CD4-positive, alpha-beta T cell (primary cell): ENCODE results near the gene TAF4. TPM values are rescaled to one million over a fixed set of nuclear protein-coding genes. Genes with fewer than 3 reads are reported as not detected.

ENCODE experiments used
- ATAC-seq: fragments of 200-7000 bp; cut with Tn5 transposase; one replicate; pipeline ENCODE4 v1.10.0; 2022; ENCODE audit warnings: mild to moderate bottlenecking; ENCODE audit not compliant: poor library complexity
- CTCF ChIA-PET: fragments of 350-600 bp; sonication (Branson Sonifier 250); formaldehyde crosslinking; loops from one replicate; lab custom pipeline; 2021; ENCODE audit warnings: antibody characterized with exemption, inconsistent platforms; lab: Charles Lee
- POLR2A ChIA-PET: fragments of 350-600 bp; sonication (Branson Sonifier 250); formaldehyde crosslinking; loops from one replicate; lab custom pipeline; 2021; ENCODE audit warnings: antibody characterized with exemption, inconsistent platforms; lab: Charles Lee
- DNase-seq, 14 experiments: peaks; one replicate each; pipeline ENCODE4 v3.0.0-alpha.2; 2013 to 2020; ENCODE audit warnings: mixed read lengths in 2 of 14
- H3K27ac ChIP-seq, 2 donors: one replicate each; pipeline versions ENCODE4 v1.5.1 to v1.7.0; 2013; ENCODE audit warnings: low read length in 2 of 2, low read depth in 1 of 2, mild to moderate bottlenecking in 1 of 2
- H3K27me3 ChIP-seq, 2 experiments: 1 replicate in 1 of 2; 2 replicates in 1 of 2; pipeline versions ENCODE4 v1.6.1 to v1.7.0; 2013; ENCODE audit warnings: low read length in 2 of 2, control low read depth in 1 of 2, mild to moderate bottlenecking in 1 of 2, moderate library complexity in 1 of 2; ENCODE audit not compliant: insufficient read depth in 2 of 2, control insufficient read depth in 1 of 2
- H3K36me3 ChIP-seq: one replicate; pipeline ENCODE4 v1.6.1; 2013; ENCODE audit warnings: low read length, control low read depth; ENCODE audit not compliant: insufficient read depth
- H3K4me1 ChIP-seq: one replicate; pipeline ENCODE4 v1.6.1; 2013; ENCODE audit warnings: low read length, control low read depth; ENCODE audit not compliant: insufficient read depth
- H3K4me3 ChIP-seq: one replicate; pipeline ENCODE4 v1.5.1; 2013; ENCODE audit warnings: mild to moderate bottlenecking, low read length, moderate library complexity
- H3K9me3 ChIP-seq, 2 experiments: 1 replicate in 1 of 2; 2 replicates in 1 of 2; pipeline versions ENCODE4 v1.6.1 to v1.7.0; 2013; ENCODE audit warnings: low read length in 2 of 2, mild to moderate bottlenecking in 2 of 2, control low read depth in 1 of 2, moderate library complexity in 1 of 2; ENCODE audit not compliant: control insufficient read depth in 1 of 2, insufficient read depth in 1 of 2
- H3K27ac Mint-ChIP-seq: one replicate; pipeline ENCODE4 v1.8.0; 2020; ENCODE audit warnings: mixed read lengths
- H3K27me3 Mint-ChIP-seq: one replicate; pipeline ENCODE4 v1.8.0; 2021; ENCODE audit warnings: mixed read lengths
- H3K36me3 Mint-ChIP-seq: one replicate; pipeline ENCODE4 v1.8.0; 2021; ENCODE audit warnings: low read depth, mixed read lengths
- H3K4me1 Mint-ChIP-seq: one replicate; pipeline ENCODE4 v1.8.0; 2021; ENCODE audit warnings: low read depth, mixed read lengths
- H3K4me3 Mint-ChIP-seq: one replicate; pipeline ENCODE4 v1.8.0; 2020; ENCODE audit warnings: mild to moderate bottlenecking, mixed read lengths
- H3K9me3 Mint-ChIP-seq: one replicate; pipeline ENCODE4 v1.8.0; 2020; ENCODE audit warnings: mixed read lengths
- intact Hi-C, 2 experiments: fragments of 100-400 bp; cut with DNase I in 1 of 2; cut with micrococcal nuclease in 1 of 2; formaldehyde crosslinking; loops; one replicate each; pipeline versions ENCODE4 v1.15.1 to v1.9.0; 2023 to 2025; cut with DNase I, micrococcal nuclease
- total RNA-seq, 174 experiments: library from RNA in 2 of 174; stranded (reverse) in 2 of 174; gene quantifications; one replicate each; pipeline ENCODE4 v1.2.3 and lab custom pipeline; 2021 to 2026
- TF ChIP-seq, protein P1 (sequence below): fragments of 200-600 bp; IDR thresholded peaks from one replicate; pipeline ENCODE4 v1.8.0; 2022; ENCODE audit warnings: antibody characterized with exemption, mild to moderate bottlenecking

Gene TAF4
- total RNA-seq, 2 experiments from 2014 or later = 11.1 to 12.5 TPM

DNA sequence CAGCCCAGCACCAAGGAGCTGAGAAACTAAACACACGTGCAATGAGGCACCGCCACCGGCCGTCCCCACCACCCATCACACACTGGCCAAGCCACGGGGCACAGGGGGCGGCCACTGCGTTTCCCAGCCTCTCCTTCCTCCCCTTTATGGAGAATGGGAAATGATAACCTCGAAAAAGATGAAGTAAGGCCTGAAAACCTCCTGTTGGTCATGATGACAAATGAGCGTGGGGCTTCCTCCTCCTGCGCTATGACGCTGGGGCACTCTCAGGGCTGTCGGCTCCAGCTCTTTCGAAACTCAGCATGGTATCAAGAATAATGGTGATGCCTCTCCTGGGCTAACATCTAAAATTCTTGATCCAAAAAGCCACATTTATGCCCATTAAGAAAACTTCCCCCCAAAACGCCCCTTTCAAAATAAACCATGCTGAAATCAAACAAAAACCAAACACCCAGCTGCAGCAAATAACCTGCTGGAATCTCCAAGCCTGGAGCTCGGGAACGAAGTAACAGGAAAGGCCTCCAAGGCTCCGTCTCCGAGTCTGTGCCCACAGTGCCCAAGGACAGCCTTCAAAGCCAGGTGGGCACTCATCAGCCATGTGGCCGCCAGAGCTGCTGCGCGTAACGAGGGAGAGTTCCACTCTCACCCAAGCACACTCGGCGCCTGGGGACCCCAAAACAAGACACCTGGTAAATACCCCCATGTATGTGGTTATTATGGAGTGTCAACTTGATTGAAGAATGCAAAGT is 50.0 kb downstream of the TAF4 start:
- ChIA-PET CTCF (no interaction called here), POLR2A (no interaction called here)
- no peaks in the 10 kb centered on the region for H3K9me3 ChIP-seq
- peaks cover 13% of the 10 kb centered on the region for H3K36me3 ChIP-seq
- TF ChIP-seq, protein P1, sequence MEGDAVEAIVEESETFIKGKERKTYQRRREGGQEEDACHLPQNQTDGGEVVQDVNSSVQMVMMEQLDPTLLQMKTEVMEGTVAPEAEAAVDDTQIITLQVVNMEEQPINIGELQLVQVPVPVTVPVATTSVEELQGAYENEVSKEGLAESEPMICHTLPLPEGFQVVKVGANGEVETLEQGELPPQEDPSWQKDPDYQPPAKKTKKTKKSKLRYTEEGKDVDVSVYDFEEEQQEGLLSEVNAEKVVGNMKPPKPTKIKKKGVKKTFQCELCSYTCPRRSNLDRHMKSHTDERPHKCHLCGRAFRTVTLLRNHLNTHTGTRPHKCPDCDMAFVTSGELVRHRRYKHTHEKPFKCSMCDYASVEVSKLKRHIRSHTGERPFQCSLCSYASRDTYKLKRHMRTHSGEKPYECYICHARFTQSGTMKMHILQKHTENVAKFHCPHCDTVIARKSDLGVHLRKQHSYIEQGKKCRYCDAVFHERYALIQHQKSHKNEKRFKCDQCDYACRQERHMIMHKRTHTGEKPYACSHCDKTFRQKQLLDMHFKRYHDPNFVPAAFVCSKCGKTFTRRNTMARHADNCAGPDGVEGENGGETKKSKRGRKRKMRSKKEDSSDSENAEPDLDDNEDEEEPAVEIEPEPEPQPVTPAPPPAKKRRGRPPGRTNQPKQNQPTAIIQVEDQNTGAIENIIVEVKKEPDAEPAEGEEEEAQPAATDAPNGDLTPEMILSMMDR = no peak
- no peak overlapping the region for H3K27ac ChIP-seq
- DNase-seq (no peak), ATAC-seq (no peak)
- Mint-ChIP-seq H3K36me3 (peaks cover 27% of the 10 kb centered on the region), H3K4me3 (no peak overlapping the region), H3K27me3 (no peaks in the 10 kb centered on the region), H3K4me1 (peaks cover 17% of the 10 kb centered on the region), H3K27ac (no peak overlapping the region), H3K9me3 (no peaks in the 10 kb centered on the region)
- no peaks in the 10 kb centered on the region for H3K27me3 ChIP-seq
- peaks cover 12% of the 10 kb centered on the region for H3K4me1 ChIP-seq
- H3K4me3 ChIP-seq = no peak overlapping the region
- intact Hi-C loops = loop anchor here (10.0 kb wide), 2 partner anchors 49 to 479 kb away; partner anchors contain the start of gene TAF4 (in 1 of the 2)

- H3K27me3 ChIP-seq = no peaks in the 10 kb centered on the region
- DNase-seq = no peak
- H3K36me3 Mint-ChIP-seq = peaks cover 30% of the 10 kb centered on the region
- H3K27ac ChIP-seq = no peak overlapping the region
- H3K4me1 ChIP-seq = peaks cover 10% of the 10 kb centered on the region
- H3K4me3 ChIP-seq = no peak overlapping the region
- H3K9me3 ChIP-seq = no peaks in the 10 kb centered on the region
- TF ChIP-seq, protein P1 = no peak
- ChIA-PET POLR2A (no interaction called here), CTCF (no interaction called here)
- ATAC-seq = no peak
- no peak overlapping the region for H3K4me3 Mint-ChIP-seq
- intact Hi-C loops = loop anchor here (10.0 kb wide), 2 partner anchors 50 to 480 kb away; partner anchors contain the start of gene TAF4 (in 1 of the 2)
- no peaks in the 10 kb centered on the region for H3K27me3 Mint-ChIP-seq
- H3K4me1 Mint-ChIP-seq = peaks cover 12% of the 10 kb centered on the region
- H3K27ac Mint-ChIP-seq = no peak overlapping the region
- no peaks in the 10 kb centered on the region for H3K9me3 Mint-ChIP-seq
- peaks cover 13% of the 10 kb centered on the region for H3K36me3 ChIP-seq
These were observed 50.7 kb downstream of the TAF4 start for GRCh38 chr20:62014889-62015537.

GRCh38 chr20:62014488-62014775 is 51.2 kb downstream of the TAF4 start:
- no peaks in the 10 kb centered on the region for H3K27me3 Mint-ChIP-seq
- Histone ChIP-seq H3K9me3 (no peaks in the 10 kb centered on the region), H3K36me3 (peaks cover 18% of the 10 kb centered on the region), H3K27ac (no peak overlapping the region), H3K27me3 (no peaks in the 10 kb centered on the region), H3K4me3 (no peak overlapping the region), H3K4me1 (peaks cover 5% of the 10 kb centered on the region)
- no peak overlapping the region for H3K4me3 Mint-ChIP-seq
- peaks cover 12% of the 10 kb centered on the region for H3K4me1 Mint-ChIP-seq
- DNase-seq (no peak), ATAC-seq (no peak)
- ChIA-PET CTCF (no interaction called here), POLR2A (no interaction called here)
- TF ChIP-seq, protein P1 = no peak
- H3K36me3 Mint-ChIP-seq = peaks cover 30% of the 10 kb centered on the region
- intact Hi-C loops = loop anchor here (10.0 kb wide), 2 partner anchors 50 to 480 kb away; partner anchors contain the start of gene TAF4 (in 1 of the 2)
- H3K9me3 Mint-ChIP-seq = no peaks in the 10 kb centered on the region
- no peak overlapping the region for H3K27ac Mint-ChIP-seq
